KMS-11 (cell line): ENCODE results near the gene SLC17A3.

Source experiments
- H2AFZ ChIP-seq: fragments of 200-600 bp; sonication (generic); 2 replicates; pipeline ENCODE4 v1.6.1; 2016; ENCODE audit warnings: antibody characterized with exemption, mixed run types, low read depth
- H3K27ac ChIP-seq: fragments of 200-600 bp; sonication (generic); 2 replicates; pipeline ENCODE4 v1.6.1; 2016; ENCODE audit warnings: mild to moderate bottlenecking, mixed run types
- H3K27me3 ChIP-seq: fragments of 200-600 bp; sonication (generic); 2 replicates; pipeline ENCODE4 v1.6.1; 2017; ENCODE audit warnings: mild to moderate bottlenecking, low read depth, mixed run types, moderate library complexity; ENCODE audit not compliant: insufficient read depth
- H3K36me3 ChIP-seq: fragments of 200-600 bp; sonication (generic); 2 replicates; pipeline ENCODE4 v1.6.1; 2017; ENCODE audit warnings: mild to moderate bottlenecking, mixed run types; ENCODE audit not compliant: insufficient read depth
- H3K4me1 ChIP-seq: fragments of 200-600 bp; sonication (generic); 2 replicates; pipeline ENCODE4 v1.6.1; 2016; ENCODE audit warnings: mild to moderate bottlenecking, low read depth, mixed run types; ENCODE audit not compliant: poor library complexity, severe bottlenecking
- H3K4me2 ChIP-seq: fragments of 200-600 bp; sonication (generic); 2 replicates; pipeline ENCODE4 v1.7.0; 2016; ENCODE audit warnings: mild to moderate bottlenecking, mixed run types
- H3K4me3 ChIP-seq: fragments of 200-600 bp; sonication (generic); IDR thresholded peaks from 2 replicates; pipeline ENCODE4 v1.6.1; 2017; ENCODE audit warnings: low read depth, low read length, mixed read lengths; ENCODE audit not compliant: insufficient read depth
- H3K79me2 ChIP-seq: fragments of 200-600 bp; sonication (generic); 2 replicates; pipeline ENCODE4 v1.6.1; 2016; ENCODE audit warnings: low read depth, mixed run types; ENCODE audit not compliant: insufficient read depth
- H3K9ac ChIP-seq: fragments of 200-600 bp; sonication (generic); 2 replicates; pipeline ENCODE4 v1.6.1; 2016; ENCODE audit warnings: mild to moderate bottlenecking, mixed run types
- H4K20me1 ChIP-seq: fragments of 200-600 bp; sonication (generic); 2 replicates; pipeline ENCODE4 v1.6.1; 2016; ENCODE audit warnings: mild to moderate bottlenecking, mixed run types; ENCODE audit not compliant: insufficient read depth
- TF ChIP-seq, protein P1 (sequence below): fragments of 200-600 bp; sonication (generic); conservative IDR thresholded peaks from 2 replicates; pipeline ENCODE4 v1.6.1; 2017; ENCODE audit warnings: low read depth, mild to moderate bottlenecking, antibody characterized with exemption, low read length, moderate library complexity, mixed read lengths

Gene SLC17A3

DNA sequence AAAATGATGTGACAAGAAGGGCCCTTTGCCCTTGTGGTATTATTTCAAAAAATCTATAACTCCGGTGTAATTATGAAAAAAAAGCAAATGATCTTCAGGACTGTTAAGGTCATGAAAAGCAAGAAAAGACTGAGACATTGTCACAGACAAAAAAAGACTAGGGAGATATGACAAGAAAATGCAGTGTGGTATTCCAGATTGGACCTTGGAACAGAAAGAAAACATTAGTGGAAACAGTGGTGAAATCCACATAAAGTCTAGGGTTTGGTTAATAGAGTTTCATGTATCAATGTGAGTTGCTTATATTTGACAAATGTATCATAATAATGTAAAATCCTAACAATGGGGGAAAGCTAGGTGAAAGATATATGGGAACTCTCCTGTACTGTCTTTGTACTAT, 26.8 kb upstream of the SLC17A3 start:
- TF ChIP-seq, protein P1, sequence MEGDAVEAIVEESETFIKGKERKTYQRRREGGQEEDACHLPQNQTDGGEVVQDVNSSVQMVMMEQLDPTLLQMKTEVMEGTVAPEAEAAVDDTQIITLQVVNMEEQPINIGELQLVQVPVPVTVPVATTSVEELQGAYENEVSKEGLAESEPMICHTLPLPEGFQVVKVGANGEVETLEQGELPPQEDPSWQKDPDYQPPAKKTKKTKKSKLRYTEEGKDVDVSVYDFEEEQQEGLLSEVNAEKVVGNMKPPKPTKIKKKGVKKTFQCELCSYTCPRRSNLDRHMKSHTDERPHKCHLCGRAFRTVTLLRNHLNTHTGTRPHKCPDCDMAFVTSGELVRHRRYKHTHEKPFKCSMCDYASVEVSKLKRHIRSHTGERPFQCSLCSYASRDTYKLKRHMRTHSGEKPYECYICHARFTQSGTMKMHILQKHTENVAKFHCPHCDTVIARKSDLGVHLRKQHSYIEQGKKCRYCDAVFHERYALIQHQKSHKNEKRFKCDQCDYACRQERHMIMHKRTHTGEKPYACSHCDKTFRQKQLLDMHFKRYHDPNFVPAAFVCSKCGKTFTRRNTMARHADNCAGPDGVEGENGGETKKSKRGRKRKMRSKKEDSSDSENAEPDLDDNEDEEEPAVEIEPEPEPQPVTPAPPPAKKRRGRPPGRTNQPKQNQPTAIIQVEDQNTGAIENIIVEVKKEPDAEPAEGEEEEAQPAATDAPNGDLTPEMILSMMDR: no peak
- H3K4me1 ChIP-seq: no peaks in the 10 kb centered on the region
- H3K4me2 ChIP-seq: no peak overlapping the region
- H3K36me3 ChIP-seq: no peaks in the 10 kb centered on the region
- H2AFZ ChIP-seq: no peak overlapping the region
- H3K79me2 ChIP-seq: no peaks in the 10 kb centered on the region
- no peaks in the 10 kb centered on the region for H4K20me1 ChIP-seq
- H3K9ac ChIP-seq: no peak overlapping the region
- no peaks in the 10 kb centered on the region for H3K27me3 ChIP-seq
- no peak overlapping the region for H3K27ac ChIP-seq
- H3K4me3 ChIP-seq: no peak overlapping the region

DNA sequence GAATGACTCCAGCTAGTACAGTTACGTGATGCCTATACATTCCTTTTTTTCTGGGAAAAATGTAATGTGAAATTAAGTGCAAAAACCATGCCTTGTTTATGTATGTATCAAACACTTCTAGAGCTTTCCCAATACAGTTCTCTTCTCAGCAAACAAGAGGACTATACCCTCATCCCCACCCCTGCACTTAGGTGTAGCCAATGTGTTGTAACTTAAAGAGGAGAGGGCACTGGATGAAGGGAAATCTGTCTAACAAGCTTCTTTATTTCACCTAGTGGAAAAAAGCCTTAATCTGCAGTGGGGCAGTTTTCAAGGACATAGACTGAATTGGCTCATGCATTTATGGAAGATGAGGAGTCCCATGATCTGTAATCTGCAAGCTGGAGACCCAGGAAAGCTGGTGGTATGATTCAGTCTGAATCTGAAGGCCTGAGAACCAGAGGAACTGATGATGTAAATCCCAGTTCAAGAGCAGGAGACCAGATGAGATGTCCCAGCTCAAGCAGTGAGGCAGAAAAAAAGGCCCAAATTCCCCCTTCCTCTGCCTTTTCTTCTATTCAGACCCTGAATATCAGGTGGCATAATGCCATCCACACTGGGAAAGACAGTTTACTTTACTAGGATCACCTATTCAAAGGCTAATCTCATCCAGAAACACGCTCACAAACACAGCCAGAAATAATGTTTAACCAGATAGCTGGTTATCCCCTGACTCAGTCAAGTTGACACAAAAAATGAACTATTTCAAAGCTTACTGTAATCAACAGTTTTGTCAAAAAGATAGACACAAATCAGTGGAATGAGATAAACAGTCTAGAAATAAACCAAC, 25.8 kb upstream of the SLC17A3 start:
- Histone ChIP-seq H3K4me2 (no peak overlapping the region), H2AFZ (no peak overlapping the region), H3K4me3 (no peak overlapping the region), H4K20me1 (no peaks in the 10 kb centered on the region), H3K4me1 (no peaks in the 10 kb centered on the region), H3K9ac (no peak overlapping the region), H3K36me3 (no peaks in the 10 kb centered on the region), H3K79me2 (no peaks in the 10 kb centered on the region), H3K27me3 (no peaks in the 10 kb centered on the region), H3K27ac (no peak overlapping the region)
- TF ChIP-seq, protein P1: no peak

DNA sequence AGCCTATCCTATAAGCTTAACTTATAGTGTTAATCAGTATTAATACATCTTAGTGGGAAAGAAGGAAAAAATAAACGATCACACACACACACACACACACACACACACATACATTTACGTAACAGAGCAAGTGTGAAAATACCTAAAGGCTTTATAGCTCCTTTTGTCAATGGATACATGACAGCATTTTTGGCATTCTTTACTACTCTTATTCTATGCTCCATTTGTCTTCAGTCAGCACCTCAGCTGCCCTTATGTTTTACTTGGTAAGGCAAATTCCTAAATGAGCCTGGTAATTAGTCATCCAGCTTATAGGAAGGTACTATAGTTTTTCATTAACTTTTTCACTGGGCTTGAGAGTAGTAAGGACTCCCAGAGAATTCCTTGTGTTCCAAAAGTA, 25.1 kb upstream of the SLC17A3 start:
- Histone ChIP-seq H3K79me2 (no peaks in the 10 kb centered on the region), H3K27ac (no peak overlapping the region), H3K4me2 (no peak overlapping the region), H3K27me3 (no peaks in the 10 kb centered on the region), H4K20me1 (no peaks in the 10 kb centered on the region), H3K9ac (no peak overlapping the region), H3K36me3 (no peaks in the 10 kb centered on the region), H3K4me3 (no peak overlapping the region), H3K4me1 (no peaks in the 10 kb centered on the region), H2AFZ (no peak overlapping the region)
- TF ChIP-seq, protein P1: no peak

GRCh38 chr6:25898289-25898977, 24.4 kb upstream of the SLC17A3 start:
- no peaks in the 10 kb centered on the region for H3K79me2 ChIP-seq
- no peaks in the 10 kb centered on the region for H3K36me3 ChIP-seq
- TF ChIP-seq, protein P1: no peak
- no peak overlapping the region for H3K4me2 ChIP-seq
- H3K9ac ChIP-seq: no peak overlapping the region
- no peak overlapping the region for H3K4me3 ChIP-seq
- no peaks in the 10 kb centered on the region for H3K27me3 ChIP-seq
- no peaks in the 10 kb centered on the region for H4K20me1 ChIP-seq
- no peak overlapping the region for H3K27ac ChIP-seq
- no peaks in the 10 kb centered on the region for H3K4me1 ChIP-seq
- H2AFZ ChIP-seq: no peak overlapping the region
